ENCODE measurements around the gene ESPN. TPM values are rescaled to one million over a fixed set of nuclear protein-coding genes. Genes with fewer than 3 reads are reported as not detected.

The ESPN gene, protein sequence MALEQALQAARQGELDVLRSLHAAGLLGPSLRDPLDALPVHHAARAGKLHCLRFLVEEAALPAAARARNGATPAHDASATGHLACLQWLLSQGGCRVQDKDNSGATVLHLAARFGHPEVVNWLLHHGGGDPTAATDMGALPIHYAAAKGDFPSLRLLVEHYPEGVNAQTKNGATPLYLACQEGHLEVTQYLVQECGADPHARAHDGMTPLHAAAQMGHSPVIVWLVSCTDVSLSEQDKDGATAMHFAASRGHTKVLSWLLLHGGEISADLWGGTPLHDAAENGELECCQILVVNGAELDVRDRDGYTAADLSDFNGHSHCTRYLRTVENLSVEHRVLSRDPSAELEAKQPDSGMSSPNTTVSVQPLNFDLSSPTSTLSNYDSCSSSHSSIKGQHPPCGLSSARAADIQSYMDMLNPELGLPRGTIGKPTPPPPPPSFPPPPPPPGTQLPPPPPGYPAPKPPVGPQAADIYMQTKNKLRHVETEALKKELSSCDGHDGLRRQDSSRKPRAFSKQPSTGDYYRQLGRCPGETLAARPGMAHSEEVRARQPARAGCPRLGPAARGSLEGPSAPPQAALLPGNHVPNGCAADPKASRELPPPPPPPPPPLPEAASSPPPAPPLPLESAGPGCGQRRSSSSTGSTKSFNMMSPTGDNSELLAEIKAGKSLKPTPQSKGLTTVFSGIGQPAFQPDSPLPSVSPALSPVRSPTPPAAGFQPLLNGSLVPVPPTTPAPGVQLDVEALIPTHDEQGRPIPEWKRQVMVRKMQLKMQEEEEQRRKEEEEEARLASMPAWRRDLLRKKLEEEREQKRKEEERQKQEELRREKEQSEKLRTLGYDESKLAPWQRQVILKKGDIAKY
- 1 to 10 TPM in 1 of 4 donors, under 1 TPM in 1, not detected in 2; 0.55 to 1.3 TPM for total RNA-seq
- 100 to 1,000 TPM in 2 of 3 donors, 10 to 100 TPM in 1; 86.5 to 202 (median 117) TPM for polyA plus RNA-seq

DNA sequence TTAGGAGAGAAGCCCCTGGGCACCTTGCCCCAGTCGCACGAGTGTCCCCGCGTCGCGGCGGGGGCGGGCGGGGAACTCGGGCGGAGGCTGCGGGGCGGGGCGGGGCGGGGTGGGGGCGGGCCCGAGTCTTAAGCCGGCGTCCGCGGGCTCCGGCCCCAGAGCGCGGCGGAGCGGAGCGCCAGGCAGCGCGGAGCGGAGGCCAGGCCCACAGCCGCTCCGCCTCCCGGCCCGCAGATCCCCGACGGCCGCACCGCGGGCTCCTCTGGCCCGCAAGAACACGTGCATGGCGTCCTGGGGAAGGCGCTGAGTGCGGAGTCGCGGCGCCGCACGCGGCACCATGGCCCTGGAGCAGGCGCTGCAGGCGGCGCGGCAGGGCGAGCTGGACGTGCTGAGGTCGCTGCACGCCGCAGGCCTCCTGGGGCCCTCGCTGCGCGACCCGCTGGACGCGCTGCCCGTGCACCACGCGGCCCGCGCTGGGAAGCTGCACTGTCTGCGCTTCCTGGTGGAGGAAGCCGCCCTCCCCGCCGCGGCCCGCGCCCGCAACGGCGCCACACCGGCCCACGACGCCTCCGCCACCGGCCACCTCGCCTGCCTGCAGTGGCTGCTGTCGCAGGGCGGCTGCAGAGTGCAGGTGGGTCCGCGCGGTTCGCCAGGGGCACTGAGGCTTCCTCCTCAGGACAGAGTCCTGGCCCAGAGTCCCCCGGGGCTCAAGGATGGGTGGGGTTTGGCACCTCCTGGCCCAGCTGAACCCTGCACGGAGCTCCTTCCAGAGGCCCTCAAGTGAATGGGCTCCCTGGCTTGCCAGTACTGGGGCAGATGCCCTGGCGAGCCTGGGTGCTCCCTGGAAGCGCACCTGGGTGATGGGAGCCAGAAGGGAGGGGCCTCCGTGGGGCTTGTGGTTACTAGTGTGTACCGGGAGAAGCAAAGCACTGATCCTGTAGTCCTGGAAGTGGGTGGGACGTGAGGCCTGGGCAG is at the start of gene ESPN:
ESPN (plus strand) TSS at position 158 of the 975 bp plus-strand sequence; CDS start at position 338, 180 bp downstream.
- Histone ChIP-seq H3K36me3 (no peaks in the 10 kb centered on the region), H3K27me3 (peaks cover 42 to 99% (median 97%) of the 10 kb centered on the region in 3 donors), H3K27ac (no peak within 1 kb of the TSS), H3K4me1 (peaks cover 0 to 38% (median 31%) of the 10 kb centered on the region in 4 donors), H3K4me3 (peak within 1 kb of the TSS in 3 of 4 donors; percentile 7 to 18 (median 16)), H3K9me3 (no peaks in the 10 kb centered on the region)
- WGBS, 2 donors: 2 to 5% methylated on average over 99 of the region's 99 CpGs
- no peak for DNase-seq
- TF ChIP-seq POLR2AphosphoS5 (IDR thresholded peaks at IDR 0.05): no peak
- TF ChIP-seq, protein P1, sequence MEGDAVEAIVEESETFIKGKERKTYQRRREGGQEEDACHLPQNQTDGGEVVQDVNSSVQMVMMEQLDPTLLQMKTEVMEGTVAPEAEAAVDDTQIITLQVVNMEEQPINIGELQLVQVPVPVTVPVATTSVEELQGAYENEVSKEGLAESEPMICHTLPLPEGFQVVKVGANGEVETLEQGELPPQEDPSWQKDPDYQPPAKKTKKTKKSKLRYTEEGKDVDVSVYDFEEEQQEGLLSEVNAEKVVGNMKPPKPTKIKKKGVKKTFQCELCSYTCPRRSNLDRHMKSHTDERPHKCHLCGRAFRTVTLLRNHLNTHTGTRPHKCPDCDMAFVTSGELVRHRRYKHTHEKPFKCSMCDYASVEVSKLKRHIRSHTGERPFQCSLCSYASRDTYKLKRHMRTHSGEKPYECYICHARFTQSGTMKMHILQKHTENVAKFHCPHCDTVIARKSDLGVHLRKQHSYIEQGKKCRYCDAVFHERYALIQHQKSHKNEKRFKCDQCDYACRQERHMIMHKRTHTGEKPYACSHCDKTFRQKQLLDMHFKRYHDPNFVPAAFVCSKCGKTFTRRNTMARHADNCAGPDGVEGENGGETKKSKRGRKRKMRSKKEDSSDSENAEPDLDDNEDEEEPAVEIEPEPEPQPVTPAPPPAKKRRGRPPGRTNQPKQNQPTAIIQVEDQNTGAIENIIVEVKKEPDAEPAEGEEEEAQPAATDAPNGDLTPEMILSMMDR (IDR thresholded peaks at IDR 0.05): no peak
- TF ChIP-seq POLR2A (IDR thresholded peaks at IDR 0.05): no peak
- TF ChIP-seq EP300 (IDR thresholded peaks at IDR 0.05): no peak
- intact Hi-C loops (cut with DNase I): no loop called here

DNA sequence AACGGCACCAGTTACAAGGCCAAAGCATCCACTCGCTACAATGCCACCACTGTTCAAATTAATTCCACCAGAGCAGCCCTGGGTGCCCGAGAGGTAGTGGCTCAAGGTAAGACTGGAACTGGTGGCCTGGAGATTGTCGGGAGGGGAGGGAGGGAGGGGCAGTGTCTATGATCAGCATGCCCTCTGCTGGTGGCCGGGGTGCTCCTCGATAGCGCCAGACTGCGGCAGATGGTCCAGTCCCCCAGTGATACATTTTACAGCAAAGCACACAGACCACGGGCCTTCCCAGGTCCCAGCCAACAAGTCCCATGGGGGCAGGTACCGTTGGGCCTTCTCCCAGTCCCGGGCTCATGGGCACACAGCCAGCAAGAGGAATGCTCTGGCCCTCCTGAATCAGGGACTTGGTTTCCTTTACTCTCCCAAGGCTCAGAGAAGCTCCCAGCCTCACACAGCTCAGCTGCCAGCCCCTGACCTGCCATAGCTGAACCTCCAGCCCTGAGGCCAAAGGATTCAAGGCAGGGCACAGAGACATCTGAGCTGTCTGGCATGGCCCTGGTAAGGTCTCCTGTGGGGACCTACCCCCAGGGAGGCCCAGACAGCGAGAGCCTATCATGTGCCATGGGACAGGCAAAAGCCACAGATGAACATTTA is 46.4 kb upstream of the ESPN start:
- no peaks in the 10 kb centered on the region for H3K4me1 ChIP-seq
- no peaks in the 10 kb centered on the region for H3K9me3 ChIP-seq
- 78 to 86% methylated on average over 12 of the region's 12 CpGs for WGBS, 2 donors
- DNase-seq: no peak
- no peaks in the 10 kb centered on the region for H3K27me3 ChIP-seq
- H3K36me3 ChIP-seq: no peaks in the 10 kb centered on the region
- no peak overlapping the region for H3K27ac ChIP-seq
- intact Hi-C loops (cut with DNase I): no loop called here
- no peak overlapping the region for H3K4me3 ChIP-seq
- TF ChIP-seq POLR2AphosphoS5 (IDR thresholded peaks at IDR 0.05) (no peak), EP300 (IDR thresholded peaks at IDR 0.05) (no peak), POLR2A (IDR thresholded peaks at IDR 0.05) (no peak)
- TF ChIP-seq, protein P1 (IDR thresholded peaks at IDR 0.05): no peak

DNA sequence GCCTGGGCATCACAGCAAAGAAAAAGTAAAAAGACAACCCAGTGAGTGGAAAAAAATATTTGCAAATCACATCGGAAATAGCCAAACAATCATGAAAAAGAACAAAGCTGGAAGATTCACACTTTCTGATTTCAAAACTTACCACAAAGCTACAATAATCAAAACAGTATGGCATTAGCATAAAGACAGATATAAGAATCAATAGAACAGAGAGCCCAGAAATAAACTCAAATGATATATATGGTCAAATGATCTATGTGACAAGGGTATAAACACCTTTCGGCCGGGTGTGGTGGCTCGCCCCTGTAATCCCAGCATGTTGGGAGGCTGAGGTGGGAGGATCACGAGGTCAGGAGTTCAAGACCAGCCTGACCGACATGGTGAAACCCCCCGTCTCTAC is 44.5 kb upstream of the ESPN start:
- Histone ChIP-seq H3K27me3 (no peaks in the 10 kb centered on the region), H3K4me1 (peaks cover 0 to 11% (median 7%) of the 10 kb centered on the region in 4 donors), H3K36me3 (no peaks in the 10 kb centered on the region), H3K4me3 (no peak overlapping the region), H3K27ac (no peak overlapping the region), H3K9me3 (no peaks in the 10 kb centered on the region)
- WGBS, 2 donors: 95 to 96% methylated on average over 7 of the region's 7 CpGs
- no peak for TF ChIP-seq POLR2A (IDR thresholded peaks at IDR 0.05)
- TF ChIP-seq EP300 (IDR thresholded peaks at IDR 0.05): no peak
- no peak for TF ChIP-seq POLR2AphosphoS5 (IDR thresholded peaks at IDR 0.05)
- TF ChIP-seq, protein P1 (IDR thresholded peaks at IDR 0.05): no peak
- intact Hi-C loops (cut with DNase I): no loop called here
- DNase-seq: no peak

DNA sequence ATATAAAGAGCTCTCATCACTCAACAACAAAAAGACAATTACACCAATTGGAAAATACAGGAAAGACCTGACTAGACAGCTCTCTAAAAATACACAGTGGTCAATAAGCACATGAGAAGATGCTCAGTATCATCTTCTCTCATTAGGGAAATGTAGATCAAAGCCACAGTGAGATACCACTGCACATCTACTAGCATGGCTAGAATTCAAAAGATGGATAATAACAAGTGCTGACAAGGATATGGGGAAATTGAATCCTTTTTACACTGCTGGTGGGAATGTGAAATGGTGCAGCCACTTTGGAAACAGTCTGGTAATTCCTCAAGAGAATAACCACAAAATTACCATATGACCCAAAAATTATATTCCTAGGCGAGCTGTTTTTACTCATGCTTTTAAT is 40.4 kb upstream of the ESPN start:
- intact Hi-C loops (cut with DNase I): no loop called here
- no peak for DNase-seq
- TF ChIP-seq EP300 (IDR thresholded peaks at IDR 0.05) (no peak), POLR2AphosphoS5 (IDR thresholded peaks at IDR 0.05) (no peak), POLR2A (IDR thresholded peaks at IDR 0.05) (no peak)
- TF ChIP-seq, protein P1 (IDR thresholded peaks at IDR 0.05): no peak
- Histone ChIP-seq H3K27me3 (no peaks in the 10 kb centered on the region), H3K4me3 (no peak overlapping the region), H3K27ac (peak overlapping the region in 3 of 4 donors; percentile 83 to 93 (median 87)), H3K9me3 (no peaks in the 10 kb centered on the region), H3K4me1 (peaks cover 0 to 30% (median 17%) of the 10 kb centered on the region in 4 donors), H3K36me3 (no peaks in the 10 kb centered on the region)
- 94 to 96% methylated on average over 1 of the region's 1 CpG for WGBS, 2 donors

All from sigmoid colon (tissue), 7 donors.